PC-9 (cell line): Measurements from ENCODE around the gene MYO1B.

Source experiments
- CTCF ChIP-seq: fragments of 200-600 bp; sonication (generic); conservative IDR thresholded peaks from 2 replicates; pipeline ENCODE4 v1.6.1; 2017; ENCODE audit warnings: mixed run types, antibody characterized with exemption, mild to moderate bottlenecking, moderate library complexity
- EZH2 ChIP-seq: fragments of 200-600 bp; sonication (generic); IDR thresholded peaks from 2 replicates; pipeline ENCODE4 v1.8.0; 2017; ENCODE audit warnings: antibody characterized with exemption, low read depth

DNA sequence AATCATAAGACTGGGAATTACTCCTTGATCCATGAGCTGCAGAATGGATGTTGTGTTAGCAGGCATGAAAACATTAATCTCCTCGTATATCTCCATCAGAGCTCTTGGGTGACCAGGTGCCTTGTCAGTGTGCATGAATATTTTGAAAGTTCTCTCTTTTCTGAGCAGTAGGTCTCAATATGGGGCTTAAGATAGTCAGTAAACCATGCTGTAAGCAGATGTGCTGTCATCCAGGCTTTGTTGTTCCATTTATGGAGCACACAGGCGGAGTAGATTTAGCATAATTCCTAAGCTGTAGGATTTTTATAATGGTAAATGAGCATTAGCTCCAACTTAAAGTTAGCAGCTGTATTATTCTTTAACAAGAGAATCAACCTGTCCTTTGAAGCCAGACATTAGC is 160.3 kb downstream of the MYO1B start:
- TF ChIP-seq CTCF = no peak
- TF ChIP-seq EZH2 = no peak
